Nephron (organoid): ENCODE results near the gene UQCRFS1.

Experiments used
- H3K27ac Mint-ChIP-seq, 3 experiments: 2 replicates each; pipeline ENCODE4 v1.8.0; 2020; ENCODE audit warnings: mixed read lengths in 3 of 3, mild to moderate bottlenecking in 2 of 3, moderate library complexity in 1 of 3
- H3K27me3 Mint-ChIP-seq: 2 replicates; pipeline ENCODE4 v1.8.0; 2021; ENCODE audit warnings: low read depth, mild to moderate bottlenecking, moderate library complexity, mixed read lengths
- H3K36me3 Mint-ChIP-seq: 2 replicates; pipeline ENCODE4 v1.8.0; 2020; ENCODE audit warnings: low read depth, mixed read lengths
- H3K4me1 Mint-ChIP-seq: 2 replicates; pipeline ENCODE4 v1.8.0; 2020; ENCODE audit warnings: mixed read lengths
- H3K4me3 Mint-ChIP-seq, 3 experiments: 2 replicates each; pipeline ENCODE4 v1.8.0; 2020; ENCODE audit warnings: mild to moderate bottlenecking in 3 of 3, mixed read lengths in 3 of 3, moderate library complexity in 2 of 3
- H3K9me3 Mint-ChIP-seq: 2 replicates; pipeline ENCODE4 v1.8.0; 2020; ENCODE audit warnings: mixed read lengths
- CTCF ChIP-seq, 3 experiments: fragments of 200-600 bp; sonication (generic); IDR thresholded peaks; one replicate each; pipeline ENCODE4 v1.5.0; 2021; ENCODE audit warnings: antibody characterized with exemption in 3 of 3; ENCODE audit not compliant: unreplicated experiment in 3 of 3

Gene UQCRFS1

GRCh38 chr19:29187676-29188075 is 25.3 kb downstream of the UQCRFS1 start:
- H3K4me1 Mint-ChIP-seq = peaks cover 40% of the 10 kb centered on the region
- TF ChIP-seq CTCF (IDR thresholded peaks at IDR 0.05; ENCODE audit: unreplicated experiment in 3 of 3) = no peak
- H3K27ac Mint-ChIP-seq = peak overlapping the region in 2 of 3 experiments; percentile 51 to 53
- H3K36me3 Mint-ChIP-seq = no peaks in the 10 kb centered on the region
- no peaks in the 10 kb centered on the region for H3K9me3 Mint-ChIP-seq
- no peaks in the 10 kb centered on the region for H3K27me3 Mint-ChIP-seq
- H3K4me3 Mint-ChIP-seq = no peak overlapping the region

GRCh38 chr19:29185427-29185826 is 27.5 kb downstream of the UQCRFS1 start:
- Mint-ChIP-seq H3K4me1 (peaks cover 40% of the 10 kb centered on the region), H3K4me3 (no peak overlapping the region), H3K36me3 (no peaks in the 10 kb centered on the region), H3K27ac (no peak overlapping the region), H3K9me3 (no peaks in the 10 kb centered on the region), H3K27me3 (no peaks in the 10 kb centered on the region)
- no peak for TF ChIP-seq CTCF (IDR thresholded peaks at IDR 0.05; ENCODE audit: unreplicated experiment in 3 of 3)

- H3K4me3 Mint-ChIP-seq = no peak overlapping the region
- H3K36me3 Mint-ChIP-seq = no peaks in the 10 kb centered on the region
- peaks cover 41% of the 10 kb centered on the region for H3K9me3 Mint-ChIP-seq
- H3K27me3 Mint-ChIP-seq = no peaks in the 10 kb centered on the region
- no peaks in the 10 kb centered on the region for H3K4me1 Mint-ChIP-seq
- H3K27ac Mint-ChIP-seq = no peak overlapping the region
- TF ChIP-seq CTCF (IDR thresholded peaks at IDR 0.05; ENCODE audit: unreplicated experiment in 3 of 3) = no peak
These were observed 35.8 kb downstream of the UQCRFS1 start for GRCh38 chr19:29176981-29177754.

- H3K4me3 Mint-ChIP-seq = no peak overlapping the region
- H3K27me3 Mint-ChIP-seq = no peaks in the 10 kb centered on the region
- no peaks in the 10 kb centered on the region for H3K4me1 Mint-ChIP-seq
- peaks cover 35% of the 10 kb centered on the region for H3K9me3 Mint-ChIP-seq
- no peak for TF ChIP-seq CTCF (IDR thresholded peaks at IDR 0.05; ENCODE audit: unreplicated experiment in 3 of 3)
- H3K27ac Mint-ChIP-seq = no peak overlapping the region
- no peaks in the 10 kb centered on the region for H3K36me3 Mint-ChIP-seq
These were observed 39.1 kb downstream of the UQCRFS1 start for GRCh38 chr19:29173896-29174295.

- no peaks in the 10 kb centered on the region for H3K27me3 Mint-ChIP-seq
- no peak overlapping the region for H3K4me3 Mint-ChIP-seq
- no peak for TF ChIP-seq CTCF (IDR thresholded peaks at IDR 0.05; ENCODE audit: unreplicated experiment in 3 of 3)
- H3K27ac Mint-ChIP-seq = no peak overlapping the region
- H3K36me3 Mint-ChIP-seq = no peaks in the 10 kb centered on the region
- H3K4me1 Mint-ChIP-seq = no peaks in the 10 kb centered on the region
- peaks cover 33% of the 10 kb centered on the region for H3K9me3 Mint-ChIP-seq
These were observed 40.6 kb downstream of the UQCRFS1 start for GRCh38 chr19:29172302-29172701.

- Mint-ChIP-seq H3K36me3 (no peaks in the 10 kb centered on the region), H3K4me3 (no peak overlapping the region), H3K9me3 (peaks cover 28% of the 10 kb centered on the region), H3K4me1 (no peaks in the 10 kb centered on the region), H3K27me3 (no peaks in the 10 kb centered on the region), H3K27ac (no peak overlapping the region)
- TF ChIP-seq CTCF (IDR thresholded peaks at IDR 0.05; ENCODE audit: unreplicated experiment in 3 of 3) = no peak
These were observed 41.4 kb downstream of the UQCRFS1 start for GRCh38 chr19:29171525-29171924.
